Ovary (tissue), 9 donors: ENCODE measurements around the gene IL1RAP. TPM values are rescaled to one million over a fixed set of nuclear protein-coding genes. Genes with fewer than 3 reads are reported as not detected.

Source experiments
- DNase-seq, 5 donors: peaks; one replicate each; pipeline ENCODE4 v3.0.0-alpha.2; 2019 to 2020
- H3K27ac ChIP-seq, 2 donors: fragments of 200-600 bp; one replicate each; pipeline versions ENCODE4 v1.5.1 to v1.8.0; 2019 to 2022
- H3K27me3 ChIP-seq: fragments of 200-600 bp; one replicate; pipeline ENCODE4 v1.8.0; 2022
- H3K36me3 ChIP-seq: fragments of 200-600 bp; sonication (generic); one replicate; pipeline ENCODE4 v1.5.1; 2019
- H3K4me1 ChIP-seq: one replicate; pipeline ENCODE4 v1.8.1; 2013; ENCODE audit warnings: mild to moderate bottlenecking, moderate library complexity; ENCODE audit not compliant: insufficient read depth
- H3K4me3 ChIP-seq: fragments of 200-600 bp; sonication (generic); one replicate; pipeline ENCODE4 v1.5.1; 2017
- H3K9me3 ChIP-seq, 2 donors: fragments of 200-600 bp in 1 of 2; sonication (generic) in 1 of 2; one replicate each; pipeline versions ENCODE4 v1.5.1 to v1.8.1; 2013 to 2019; ENCODE audit warnings: mild to moderate bottlenecking in 1 of 2, moderate library complexity in 1 of 2
- EP300 ChIP-seq: sonication (generic); formaldehyde crosslinking; IDR thresholded peaks from one replicate; pipeline ENCODE4 v1.6.1; 2017; ENCODE audit warnings: antibody characterized with exemption
- POLR2A ChIP-seq: fragments of 450-650 bp; IDR thresholded peaks from one replicate; pipeline ENCODE4 v1.6.1; 2017; ENCODE audit warnings: antibody characterized with exemption, mild to moderate bottlenecking, moderate library complexity
- WGBS, 3 donors: extraction: QIAGEN DNeasy Blood & Tissue Kit in 1 of 3; methylation state at CpG; one replicate each; pipeline versions ENCODE4 v1.1.5 to v1.1.7; 2013 to 2017; 5-methylcytosine and 5-hydroxymethylcytosine counted together
- intact Hi-C, 4 donors: fragments of 100-400 bp; cut with DNase I; formaldehyde crosslinking; loops; one replicate each; pipeline versions ENCODE4 v1.11.0 to v1.15.1; 2022 to 2023
- polyA plus RNA-seq, 2 donors: library from polyadenylated mRNA; stranded (reverse); fragments of 200-250 nt in 1 of 2; fragments of 350-450 nt in 1 of 2; fragmentation: Illumina TruSeq in 1 of 2; extraction: RNeasy Lipid Tissue Mini Kit (QIAGEN cat#74804) in 1 of 2; gene quantifications; one replicate each; pipeline ENCODE4 v1.2.3, GENCODE V29; 2013 to 2014
- total RNA-seq, 7 donors: library from RNA; depleted of rRNA in 2 of 7; stranded (reverse); fragments of >200 nt in 2 of 7; fragmentation: NEBNext Ultra II Directional in 3 of 7; extraction: Animal tissue kit (Norgen Biotek cat#: 25700) in 3 of 7; gene quantifications; one replicate each; pipeline versions ENCODE4 v1.1.0 to v1.2.4, GENCODE V29; 2016 to 2023
- TF ChIP-seq, protein P1 (sequence below), 3 donors: fragments of 450-650 bp in 2 of 3; fragments of 200-600 bp in 1 of 3; IDR thresholded peaks; one replicate each; pipeline versions ENCODE4 v1.5.1 to v1.8.0; 2016 to 2022; ENCODE audit warnings: antibody characterized with exemption in 3 of 3, mild to moderate bottlenecking in 1 of 3
- donor health status: DM: no; HTN: no; CAD: no; lungs with moderate emphysema.
- donor health status: DM: no; HTN: no; CAD: no.
- donor health status: Bipolar disorder and iron deficiency.
- donor health status: DM: yes; HTN: yes; CAD: no.
- donor health status: DM: no; HTN: no; CAD: no.
- donor health status: DM: yes; HTN: yes; CAD: no.

Gene IL1RAP
- total and polyA plus RNA-seq, 9 donors: 3.2 to 20.3 (median 7.8) TPM

GRCh38 chr3:190568036-190568435 lies 54.2 kb downstream of the IL1RAP start:
- TF ChIP-seq, protein P1, sequence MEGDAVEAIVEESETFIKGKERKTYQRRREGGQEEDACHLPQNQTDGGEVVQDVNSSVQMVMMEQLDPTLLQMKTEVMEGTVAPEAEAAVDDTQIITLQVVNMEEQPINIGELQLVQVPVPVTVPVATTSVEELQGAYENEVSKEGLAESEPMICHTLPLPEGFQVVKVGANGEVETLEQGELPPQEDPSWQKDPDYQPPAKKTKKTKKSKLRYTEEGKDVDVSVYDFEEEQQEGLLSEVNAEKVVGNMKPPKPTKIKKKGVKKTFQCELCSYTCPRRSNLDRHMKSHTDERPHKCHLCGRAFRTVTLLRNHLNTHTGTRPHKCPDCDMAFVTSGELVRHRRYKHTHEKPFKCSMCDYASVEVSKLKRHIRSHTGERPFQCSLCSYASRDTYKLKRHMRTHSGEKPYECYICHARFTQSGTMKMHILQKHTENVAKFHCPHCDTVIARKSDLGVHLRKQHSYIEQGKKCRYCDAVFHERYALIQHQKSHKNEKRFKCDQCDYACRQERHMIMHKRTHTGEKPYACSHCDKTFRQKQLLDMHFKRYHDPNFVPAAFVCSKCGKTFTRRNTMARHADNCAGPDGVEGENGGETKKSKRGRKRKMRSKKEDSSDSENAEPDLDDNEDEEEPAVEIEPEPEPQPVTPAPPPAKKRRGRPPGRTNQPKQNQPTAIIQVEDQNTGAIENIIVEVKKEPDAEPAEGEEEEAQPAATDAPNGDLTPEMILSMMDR (IDR thresholded peaks at IDR 0.05): no peak
- TF ChIP-seq EP300 (no peak), POLR2A (no peak)
- no peak overlapping the region for H3K27ac ChIP-seq
- WGBS, 3 donors: 55 to 69% (median 58%) methylated on average over 2 of the region's 2 CpGs

DNA sequence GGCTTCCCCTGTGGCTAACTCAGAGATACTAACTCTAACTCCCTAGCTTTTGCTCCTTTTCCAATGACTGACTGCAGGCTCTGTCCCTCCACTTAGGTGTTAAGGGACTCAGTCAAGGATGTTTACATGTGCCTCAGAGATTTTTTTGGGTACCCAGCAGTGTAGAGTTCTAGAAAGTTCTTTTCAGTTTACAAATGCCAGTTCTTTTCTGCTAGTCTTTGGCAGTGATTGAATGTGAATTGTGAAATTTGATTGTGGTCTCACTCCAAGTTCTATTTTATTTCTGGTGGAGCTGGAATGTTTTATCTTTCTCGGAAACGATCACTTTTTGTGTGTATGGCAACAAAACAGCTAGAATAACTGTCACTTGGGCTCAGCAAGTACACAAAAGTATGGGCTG lies 60.6 kb downstream of the IL1RAP start:
- TF ChIP-seq, protein P1 (IDR thresholded peaks at IDR 0.05): no peak
- no peak for TF ChIP-seq POLR2A
- no peak for TF ChIP-seq EP300
- intact Hi-C loops: no loop called here
- 59 to 84% (median 80%) methylated on average over 2 of the region's 2 CpGs for WGBS, 3 donors
- no peak for DNase-seq
- no peaks in the 10 kb centered on the region for H3K4me1 ChIP-seq
- no peaks in the 10 kb centered on the region for H3K27me3 ChIP-seq
- H3K27ac ChIP-seq: no peak overlapping the region
- H3K4me3 ChIP-seq: no peak overlapping the region
- no peaks in the 10 kb centered on the region for H3K9me3 ChIP-seq
- no peaks in the 10 kb centered on the region for H3K36me3 ChIP-seq

More at GRCh38 chr3:190568036-190568435, 54.2 kb downstream of the IL1RAP start:
- intact Hi-C loops: no loop called here
- Histone ChIP-seq H3K9me3 (no peaks in the 10 kb centered on the region), H3K27me3 (no peaks in the 10 kb centered on the region), H3K36me3 (no peaks in the 10 kb centered on the region), H3K4me1 (no peaks in the 10 kb centered on the region), H3K4me3 (no peak overlapping the region)
- DNase-seq: no peak

DNA sequence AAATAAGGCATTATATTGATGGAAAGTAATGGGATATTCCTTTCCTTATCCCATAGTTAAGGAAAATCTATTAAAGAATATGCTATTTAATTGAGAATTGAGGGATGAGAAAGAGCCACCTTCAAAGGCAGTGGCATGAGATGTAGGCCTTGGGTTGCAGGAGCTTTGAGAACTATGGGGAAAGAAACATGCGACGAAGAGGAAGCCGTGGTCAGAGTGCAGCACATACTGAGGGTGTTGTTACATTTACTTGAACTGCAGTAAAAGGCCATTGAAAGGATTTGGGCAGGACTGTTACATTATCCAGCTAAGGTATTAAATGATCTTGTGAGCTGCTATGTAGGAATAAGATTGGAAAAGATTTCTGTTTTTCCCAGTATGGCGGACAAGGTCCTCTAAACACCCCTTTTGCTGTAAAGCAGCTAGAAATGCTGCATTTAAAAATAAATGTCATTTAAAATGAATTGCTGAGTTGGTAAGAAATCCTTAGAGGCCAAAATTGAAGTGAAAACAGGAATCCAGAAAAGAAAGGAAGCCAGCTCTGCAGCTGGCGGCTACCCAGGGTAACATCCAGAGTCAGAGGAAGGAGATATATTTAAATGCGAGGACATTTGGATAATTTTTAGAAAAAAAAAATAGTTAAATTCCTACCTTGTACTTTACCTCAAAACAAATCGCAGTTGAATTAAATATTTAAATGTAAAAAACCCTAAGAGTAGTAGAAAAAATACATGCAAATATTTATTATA lies 61.7 kb downstream of the IL1RAP start:
- intact Hi-C loops: no loop called here
- TF ChIP-seq EP300: no peak
- TF ChIP-seq POLR2A: no peak
- TF ChIP-seq, protein P1 (IDR thresholded peaks at IDR 0.05): no peak
- H3K27ac ChIP-seq: no peak overlapping the region
- H3K4me1 ChIP-seq: no peaks in the 10 kb centered on the region
- H3K27me3 ChIP-seq: no peaks in the 10 kb centered on the region
- H3K9me3 ChIP-seq: no peaks in the 10 kb centered on the region
- no peak overlapping the region for H3K4me3 ChIP-seq
- WGBS, 3 donors: 88 to 90% (median 89%) methylated on average over 7 of the region's 7 CpGs
- H3K36me3 ChIP-seq: no peaks in the 10 kb centered on the region
- no peak for DNase-seq

GRCh38 chr3:190577225-190577624 lies 63.3 kb downstream of the IL1RAP start:
- intact Hi-C loops: no loop called here
- 91 to 98% (median 97%) methylated on average over 4 of the region's 4 CpGs for WGBS, 3 donors
- TF ChIP-seq, protein P1 (IDR thresholded peaks at IDR 0.05): no peak
- no peak for TF ChIP-seq EP300
- TF ChIP-seq POLR2A: no peak
- DNase-seq: no peak
- no peaks in the 10 kb centered on the region for H3K9me3 ChIP-seq
- no peak overlapping the region for H3K27ac ChIP-seq
- H3K4me3 ChIP-seq: no peak overlapping the region
- no peaks in the 10 kb centered on the region for H3K4me1 ChIP-seq
- no peaks in the 10 kb centered on the region for H3K36me3 ChIP-seq
- H3K27me3 ChIP-seq: no peaks in the 10 kb centered on the region
